CD4-positive, alpha-beta T cell treated with Interferon alpha-2 for 1 hour (primary cell): ENCODE results near the gene GPR141.
"Not testable (repeated sequence)": the region's sequence is repeated elsewhere in the genome, so short reads cannot be mapped to it uniquely, and the experiment has no call there.

Experiments
- DNase-seq, 2 donors: peaks; one replicate each; pipeline ENCODE4 v3.0.0-alpha.2; 2020 to 2022

Gene GPR141

DNA sequence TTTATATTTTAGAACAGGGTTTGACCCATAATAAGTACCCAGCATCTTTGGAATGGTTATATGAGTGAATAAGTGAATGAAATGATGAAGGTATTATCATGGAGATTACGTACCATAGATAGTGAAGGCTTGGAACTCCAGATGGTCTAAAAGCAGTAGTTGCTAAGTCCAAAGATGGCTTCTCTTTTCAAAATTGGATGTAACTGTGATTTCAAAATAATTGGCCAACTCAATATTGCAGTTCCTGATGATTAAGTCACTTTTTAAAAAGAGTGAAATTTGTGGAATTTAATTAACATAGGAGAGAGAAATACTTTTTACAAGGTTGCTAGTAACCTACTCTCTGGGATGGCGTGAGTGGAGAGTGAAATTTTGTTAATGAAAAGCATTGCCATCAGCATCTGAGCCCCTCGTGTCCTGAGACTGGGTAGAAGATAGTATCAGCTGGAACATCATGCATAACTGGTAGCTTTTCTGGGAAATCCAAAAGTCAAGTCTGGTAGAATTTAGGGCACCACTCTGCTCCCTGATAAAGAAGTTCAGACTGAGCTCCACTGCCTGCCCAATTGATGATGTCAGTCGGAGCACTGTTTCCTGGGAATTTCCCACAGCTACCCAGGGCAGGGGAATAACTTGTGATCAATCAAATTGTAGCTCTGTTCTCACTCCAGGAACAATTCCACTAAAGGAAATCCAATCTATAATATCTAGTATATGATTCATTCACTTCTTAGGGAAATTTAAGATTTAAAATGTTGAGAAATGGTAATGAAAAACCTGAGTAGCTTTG, 3.2 kb downstream of the GPR141 start:
- DNase-seq: no peak

- DNase-seq: peak in 1 of 2 donors; percentile 23
These were observed 6.6 kb downstream of the GPR141 start for GRCh38 chr7:37690206-37690605.

GRCh38 chr7:37694208-37695094, 10.9 kb downstream of the GPR141 start:
- DNase-seq: peak in 1 of 2 donors; percentile 14

DNA sequence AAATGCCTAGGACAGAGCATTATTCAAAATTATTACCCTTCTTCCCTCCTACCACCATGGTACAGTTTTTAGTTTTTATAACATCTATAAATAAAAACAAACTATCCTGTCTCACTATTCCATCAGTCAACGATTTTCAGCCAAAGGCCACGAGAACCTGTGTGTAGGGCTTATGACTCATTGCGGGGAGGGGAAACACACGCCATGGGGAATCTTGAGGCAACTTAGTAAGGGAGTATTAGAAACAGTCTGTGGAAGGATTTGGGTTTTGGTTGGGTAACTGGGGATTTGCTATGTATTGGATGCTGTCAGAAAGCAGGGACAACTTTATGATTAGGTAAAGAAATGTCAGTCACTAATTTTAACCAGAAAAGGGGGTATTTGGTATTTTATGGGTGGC, 14.7 kb downstream of the GPR141 start:
- no peak for DNase-seq

GRCh38 chr7:37698782-37699181, 15.2 kb downstream of the GPR141 start:
- no peak for DNase-seq

GRCh38 chr7:37701769-37702168, 18.2 kb downstream of the GPR141 start:
- no peak for DNase-seq

GRCh38 chr7:37703361-37703760, 19.8 kb downstream of the GPR141 start:
- DNase-seq: no peak

DNA sequence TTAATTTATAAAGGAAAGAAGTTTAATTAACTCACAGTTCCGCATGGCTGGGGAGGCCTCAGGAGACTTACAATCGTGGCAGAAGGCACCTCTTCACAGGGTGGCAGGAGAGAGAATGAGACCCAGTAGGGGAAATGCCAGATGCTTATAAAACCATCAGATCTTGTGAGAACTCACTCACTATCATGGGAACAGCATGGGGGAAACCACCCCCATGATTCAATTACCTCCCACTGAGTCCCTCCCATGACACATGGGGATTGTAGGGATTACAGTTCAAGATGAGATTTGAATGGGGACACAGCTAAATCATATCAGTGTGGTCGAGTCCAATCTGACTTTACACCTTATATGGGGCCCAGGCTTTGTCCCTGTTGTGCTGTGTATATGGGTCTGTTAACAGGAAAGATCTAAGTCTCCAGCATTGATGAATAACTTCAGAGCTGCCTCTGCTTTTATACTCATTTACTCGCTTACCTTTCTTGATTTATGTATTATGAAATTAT, 20.8 kb downstream of the GPR141 start:
- not testable (repeated sequence) for DNase-seq

GRCh38 chr7:37705976-37706375, 22.4 kb downstream of the GPR141 start:
- no peak for DNase-seq

DNA sequence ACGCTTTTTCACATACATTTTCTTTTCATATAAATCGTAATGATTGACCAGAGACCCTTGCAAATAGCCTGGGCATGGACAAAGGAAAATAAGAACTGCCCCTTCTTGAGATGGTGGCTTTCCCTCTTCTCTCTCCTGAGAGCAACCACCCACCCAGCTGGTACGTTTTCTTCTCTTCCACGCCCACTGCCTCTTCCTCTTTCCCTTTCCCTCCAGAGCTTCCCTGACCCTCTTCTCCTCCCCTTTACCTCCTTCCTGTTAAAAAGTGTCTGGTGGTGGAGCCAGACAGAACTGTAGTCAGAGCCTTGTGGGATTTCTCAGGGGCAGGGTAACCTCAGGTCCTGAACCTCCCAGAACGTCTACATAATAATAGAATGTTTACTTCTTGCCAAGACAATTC, 23.2 kb downstream of the GPR141 start:
- no peak for DNase-seq

DNA sequence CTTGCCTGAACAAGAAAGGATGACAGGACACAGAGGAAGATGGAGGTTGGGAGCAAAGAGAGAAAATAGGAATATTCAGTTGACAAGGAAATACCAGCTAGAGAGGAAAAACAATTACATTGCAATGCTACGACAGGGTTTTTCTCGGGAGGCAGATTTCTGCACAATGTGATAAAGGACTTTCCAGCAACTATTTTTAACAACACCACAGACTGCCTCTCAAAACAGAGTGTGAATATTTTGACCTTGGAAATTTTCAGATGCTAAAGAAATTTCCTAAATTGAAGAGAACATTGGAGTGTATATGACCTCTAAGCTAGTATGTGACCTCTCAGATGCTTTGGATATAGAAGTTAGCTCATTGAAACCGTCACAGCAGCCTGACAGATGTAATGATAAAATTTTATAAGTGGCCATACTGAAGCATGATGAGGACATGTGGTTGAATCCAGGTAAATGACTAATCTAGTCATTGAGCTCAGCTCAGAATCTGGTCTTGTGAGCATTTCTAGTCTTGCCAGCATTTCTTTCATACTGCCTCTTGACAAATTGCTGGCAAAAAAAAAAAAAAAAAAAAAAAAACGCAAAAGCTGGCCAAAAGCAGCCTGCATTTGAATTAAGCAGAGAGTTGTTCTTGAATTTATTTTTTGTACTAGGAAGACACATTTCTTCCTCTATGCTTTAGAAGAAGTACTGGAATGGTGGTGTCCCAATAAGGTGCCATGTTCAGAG, 24.4 kb downstream of the GPR141 start:
- no peak for DNase-seq

DNA sequence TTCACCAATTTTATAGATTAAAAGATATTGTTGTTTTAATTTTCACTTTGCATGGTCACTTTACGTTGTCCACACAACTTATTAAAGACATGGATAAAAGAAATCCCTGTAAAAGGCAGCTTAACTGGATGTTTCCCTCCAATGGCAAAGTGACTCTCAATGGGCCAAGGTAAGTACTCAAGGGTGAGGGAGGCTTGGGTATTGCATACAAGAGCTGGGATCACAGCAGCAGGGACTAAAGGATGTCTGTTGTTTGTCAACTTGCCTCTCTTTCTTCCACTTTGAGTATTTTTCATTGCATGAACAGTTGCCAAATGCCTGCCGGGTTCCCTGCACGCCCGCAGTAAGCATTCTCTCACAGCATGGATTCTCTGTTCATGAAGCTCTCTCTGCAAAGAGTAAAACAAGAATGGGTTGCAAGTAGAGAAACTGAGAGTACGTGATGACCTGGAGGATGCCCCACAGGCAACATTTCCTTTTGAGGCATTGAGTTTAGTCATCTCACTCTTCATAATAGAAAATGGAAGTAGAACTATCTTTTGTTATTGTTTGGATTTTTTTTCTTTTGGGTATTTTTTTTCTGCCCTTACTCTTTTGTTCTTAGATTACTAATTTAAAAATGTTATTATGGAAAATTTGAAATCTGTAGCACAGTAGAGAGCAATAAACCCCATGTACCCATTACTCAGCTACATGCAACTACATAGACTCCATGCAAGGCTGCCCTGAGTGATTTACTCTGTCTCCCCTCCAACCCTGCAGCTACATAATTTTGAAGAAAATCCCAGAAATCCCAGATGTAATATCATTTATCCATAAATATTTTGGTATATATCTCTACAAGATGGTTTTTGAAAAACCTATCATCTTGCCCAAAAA, 26.3 kb downstream of the GPR141 start:
- DNase-seq: no peak

DNA sequence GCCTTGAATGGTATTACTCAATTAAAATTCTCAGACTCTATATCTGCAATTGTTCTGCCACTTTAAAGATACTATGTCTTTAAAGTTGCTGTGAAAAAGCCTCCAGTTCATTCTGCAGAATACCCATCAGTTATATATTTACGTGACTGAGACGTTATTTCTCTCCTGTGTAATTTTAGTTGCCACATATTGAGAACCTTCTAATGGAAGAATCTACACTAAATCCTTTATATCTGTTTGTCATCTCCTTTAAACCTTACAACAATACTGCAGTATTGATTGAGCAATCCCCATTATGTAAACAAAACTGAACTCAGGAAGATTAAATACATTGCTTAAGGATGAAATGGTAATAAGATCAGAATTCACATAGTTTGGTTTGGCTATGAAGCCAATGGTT, 30.0 kb downstream of the GPR141 start:
- DNase-seq: no peak

GRCh38 chr7:37714606-37715005, 31.0 kb downstream of the GPR141 start:
- no peak for DNase-seq

GRCh38 chr7:37718585-37718984, 35.0 kb downstream of the GPR141 start:
- no peak for DNase-seq

GRCh38 chr7:37719077-37719476, 35.5 kb downstream of the GPR141 start:
- DNase-seq: no peak

GRCh38 chr7:37724732-37725131, 41.2 kb downstream of the GPR141 start:
- no peak for DNase-seq

DNA sequence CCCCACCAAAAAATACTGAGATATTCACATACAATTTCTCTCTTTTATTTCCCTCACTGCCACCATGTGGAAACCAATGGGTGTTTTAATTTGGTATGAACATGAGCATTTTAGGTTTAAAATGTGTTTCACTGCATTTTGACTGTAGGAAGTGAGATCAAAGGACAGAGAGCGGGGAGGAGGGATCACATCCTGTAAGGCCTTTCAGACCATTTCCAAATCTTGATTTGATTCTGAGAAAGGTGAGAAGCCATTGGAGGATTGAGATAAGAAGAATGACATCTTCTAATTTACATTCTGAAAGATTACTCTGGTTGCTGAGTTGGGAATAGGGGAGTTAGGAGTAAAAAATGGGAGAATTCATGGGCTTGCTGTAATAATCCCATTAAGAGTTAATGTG, 42.5 kb downstream of the GPR141 start:
- no peak for DNase-seq

GRCh38 chr7:37728747-37729146, 45.2 kb downstream of the GPR141 start:
- no peak for DNase-seq

GRCh38 chr7:37729181-37729580, 45.6 kb downstream of the GPR141 start:
- DNase-seq: no peak

GRCh38 chr7:37730501-37730900, 46.9 kb downstream of the GPR141 start:
- DNase-seq: no peak

DNA sequence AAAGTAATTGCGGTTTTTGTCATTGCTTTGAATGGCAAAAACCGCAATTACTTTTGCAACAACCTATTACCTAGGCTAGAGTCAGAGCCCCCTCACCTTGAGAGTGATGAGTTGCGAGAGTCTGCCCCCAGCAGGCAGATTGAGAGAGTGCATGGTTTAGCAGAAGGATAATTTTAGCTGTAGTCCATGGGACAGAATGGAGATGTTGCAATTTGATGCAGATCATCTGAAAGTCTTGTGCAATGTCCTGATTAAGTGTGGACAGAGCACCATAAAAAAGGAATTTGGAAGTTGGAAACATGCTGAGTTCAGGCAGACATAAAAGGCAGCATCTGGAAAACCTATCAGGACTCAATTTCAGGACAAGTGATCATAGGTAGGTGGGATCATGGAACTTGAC, 48.7 kb downstream of the GPR141 start:
- DNase-seq: peak; percentile 37 to 49
